WTC11 (cell line): ENCODE results near the gene XIRP1.

ENCODE experiments used
- CREB1 ChIP-seq: sonication (generic); formaldehyde crosslinking; IDR thresholded peaks from 2 replicates; pipeline ENCODE4 v1.8.0; 2023; ENCODE audit warnings: mild to moderate bottlenecking, missing genetic modification reagents
- FOXP1 ChIP-seq: sonication (generic); formaldehyde crosslinking; IDR thresholded peaks from 2 replicates; pipeline ENCODE4 v1.8.0; 2022; ENCODE audit warnings: missing genetic modification reagents, mild to moderate bottlenecking, moderate library complexity, borderline replicate concordance
- GABPB1 ChIP-seq: sonication (generic); formaldehyde crosslinking; IDR thresholded peaks from 2 replicates; pipeline ENCODE4 v1.8.1; 2023; ENCODE audit warnings: mild to moderate bottlenecking, missing genetic modification reagents
- HMGA2 ChIP-seq: fragments of 250-450 bp; sonication (Bioruptor Pico); IDR thresholded peaks from 2 replicates; pipeline ENCODE4 v1.4.0; 2021; ENCODE audit warnings: mild to moderate bottlenecking, moderate library complexity
- TP53 ChIP-seq: sonication (generic); formaldehyde crosslinking; IDR thresholded peaks from 2 replicates; pipeline ENCODE4 v1.8.1; 2023; ENCODE audit warnings: mild to moderate bottlenecking, missing genetic modification reagents
- ZNF138 ChIP-seq: sonication (generic); formaldehyde crosslinking; conservative IDR thresholded peaks from 2 replicates; pipeline ENCODE4 v1.8.1; 2022; ENCODE audit warnings: mild to moderate bottlenecking, moderate library complexity, missing genetic modification reagents
- TF ChIP-seq, protein P1 (sequence below): fragments of 200-600 bp; IDR thresholded peaks from 2 replicates; pipeline ENCODE4 v1.8.0; 2022; ENCODE audit warnings: antibody characterized with exemption
- TF ChIP-seq, protein P2 (sequence below): sonication (generic); formaldehyde crosslinking; IDR thresholded peaks from 2 replicates; pipeline ENCODE4 v1.8.1; 2022; ENCODE audit warnings: low read depth, missing genetic modification reagents, borderline replicate concordance
- TF ChIP-seq, protein P3 (sequence below): sonication (generic); formaldehyde crosslinking; IDR thresholded peaks from 2 replicates; pipeline ENCODE4 v1.8.1; 2023; ENCODE audit warnings: mild to moderate bottlenecking, missing genetic modification reagents, borderline replicate concordance
- TF ChIP-seq, protein P4 (sequence below): sonication (generic); formaldehyde crosslinking; IDR thresholded peaks from 2 replicates; pipeline ENCODE4 v1.8.0; 2022; ENCODE audit warnings: missing genetic modification reagents

DNA sequence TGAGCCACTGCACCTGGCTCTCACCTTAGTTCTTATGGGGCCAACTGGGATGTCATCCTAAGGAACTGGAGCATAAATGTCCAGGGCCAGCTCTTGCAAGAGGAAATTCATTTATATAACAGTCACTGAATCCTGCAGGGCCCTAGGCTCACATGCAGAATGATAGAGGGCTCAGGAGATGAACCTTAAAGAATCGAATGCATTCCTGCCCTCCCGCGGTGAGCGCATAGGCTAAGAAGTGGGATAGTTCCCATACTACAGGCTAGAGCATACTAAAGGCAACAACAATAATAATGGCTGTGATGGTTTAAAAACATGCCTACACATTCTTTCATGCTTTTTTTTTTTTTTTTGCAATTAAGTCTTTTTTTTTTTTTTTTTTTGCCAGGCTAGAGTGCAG lies 21.9 kb downstream of the XIRP1 start:
- TF ChIP-seq GABPB1 (CRISPR knock-in tag), result no peak
- TF ChIP-seq ZNF138 (CRISPR knock-in tag), result no peak
- TF ChIP-seq HMGA2, result no peak
- TF ChIP-seq, protein P1, sequence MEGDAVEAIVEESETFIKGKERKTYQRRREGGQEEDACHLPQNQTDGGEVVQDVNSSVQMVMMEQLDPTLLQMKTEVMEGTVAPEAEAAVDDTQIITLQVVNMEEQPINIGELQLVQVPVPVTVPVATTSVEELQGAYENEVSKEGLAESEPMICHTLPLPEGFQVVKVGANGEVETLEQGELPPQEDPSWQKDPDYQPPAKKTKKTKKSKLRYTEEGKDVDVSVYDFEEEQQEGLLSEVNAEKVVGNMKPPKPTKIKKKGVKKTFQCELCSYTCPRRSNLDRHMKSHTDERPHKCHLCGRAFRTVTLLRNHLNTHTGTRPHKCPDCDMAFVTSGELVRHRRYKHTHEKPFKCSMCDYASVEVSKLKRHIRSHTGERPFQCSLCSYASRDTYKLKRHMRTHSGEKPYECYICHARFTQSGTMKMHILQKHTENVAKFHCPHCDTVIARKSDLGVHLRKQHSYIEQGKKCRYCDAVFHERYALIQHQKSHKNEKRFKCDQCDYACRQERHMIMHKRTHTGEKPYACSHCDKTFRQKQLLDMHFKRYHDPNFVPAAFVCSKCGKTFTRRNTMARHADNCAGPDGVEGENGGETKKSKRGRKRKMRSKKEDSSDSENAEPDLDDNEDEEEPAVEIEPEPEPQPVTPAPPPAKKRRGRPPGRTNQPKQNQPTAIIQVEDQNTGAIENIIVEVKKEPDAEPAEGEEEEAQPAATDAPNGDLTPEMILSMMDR, result no peak
- TF ChIP-seq, protein P2, sequence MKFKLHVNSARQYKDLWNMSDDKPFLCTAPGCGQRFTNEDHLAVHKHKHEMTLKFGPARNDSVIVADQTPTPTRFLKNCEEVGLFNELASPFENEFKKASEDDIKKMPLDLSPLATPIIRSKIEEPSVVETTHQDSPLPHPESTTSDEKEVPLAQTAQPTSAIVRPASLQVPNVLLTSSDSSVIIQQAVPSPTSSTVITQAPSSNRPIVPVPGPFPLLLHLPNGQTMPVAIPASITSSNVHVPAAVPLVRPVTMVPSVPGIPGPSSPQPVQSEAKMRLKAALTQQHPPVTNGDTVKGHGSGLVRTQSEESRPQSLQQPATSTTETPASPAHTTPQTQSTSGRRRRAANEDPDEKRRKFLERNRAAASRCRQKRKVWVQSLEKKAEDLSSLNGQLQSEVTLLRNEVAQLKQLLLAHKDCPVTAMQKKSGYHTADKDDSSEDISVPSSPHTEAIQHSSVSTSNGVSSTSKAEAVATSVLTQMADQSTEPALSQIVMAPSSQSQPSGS (CRISPR knock-in tag), result no peak
- TF ChIP-seq, protein P3, sequence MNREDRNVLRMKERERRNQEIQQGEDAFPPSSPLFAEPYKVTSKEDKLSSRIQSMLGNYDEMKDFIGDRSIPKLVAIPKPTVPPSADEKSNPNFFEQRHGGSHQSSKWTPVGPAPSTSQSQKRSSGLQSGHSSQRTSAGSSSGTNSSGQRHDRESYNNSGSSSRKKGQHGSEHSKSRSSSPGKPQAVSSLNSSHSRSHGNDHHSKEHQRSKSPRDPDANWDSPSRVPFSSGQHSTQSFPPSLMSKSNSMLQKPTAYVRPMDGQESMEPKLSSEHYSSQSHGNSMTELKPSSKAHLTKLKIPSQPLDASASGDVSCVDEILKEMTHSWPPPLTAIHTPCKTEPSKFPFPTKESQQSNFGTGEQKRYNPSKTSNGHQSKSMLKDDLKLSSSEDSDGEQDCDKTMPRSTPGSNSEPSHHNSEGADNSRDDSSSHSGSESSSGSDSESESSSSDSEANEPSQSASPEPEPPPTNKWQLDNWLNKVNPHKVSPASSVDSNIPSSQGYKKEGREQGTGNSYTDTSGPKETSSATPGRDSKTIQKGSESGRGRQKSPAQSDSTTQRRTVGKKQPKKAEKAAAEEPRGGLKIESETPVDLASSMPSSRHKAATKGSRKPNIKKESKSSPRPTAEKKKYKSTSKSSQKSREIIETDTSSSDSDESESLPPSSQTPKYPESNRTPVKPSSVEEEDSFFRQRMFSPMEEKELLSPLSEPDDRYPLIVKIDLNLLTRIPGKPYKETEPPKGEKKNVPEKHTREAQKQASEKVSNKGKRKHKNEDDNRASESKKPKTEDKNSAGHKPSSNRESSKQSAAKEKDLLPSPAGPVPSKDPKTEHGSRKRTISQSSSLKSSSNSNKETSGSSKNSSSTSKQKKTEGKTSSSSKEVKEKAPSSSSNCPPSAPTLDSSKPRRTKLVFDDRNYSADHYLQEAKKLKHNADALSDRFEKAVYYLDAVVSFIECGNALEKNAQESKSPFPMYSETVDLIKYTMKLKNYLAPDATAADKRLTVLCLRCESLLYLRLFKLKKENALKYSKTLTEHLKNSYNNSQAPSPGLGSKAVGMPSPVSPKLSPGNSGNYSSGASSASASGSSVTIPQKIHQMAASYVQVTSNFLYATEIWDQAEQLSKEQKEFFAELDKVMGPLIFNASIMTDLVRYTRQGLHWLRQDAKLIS, result no peak
- TF ChIP-seq FOXP1, result no peak
- TF ChIP-seq TP53 (CRISPR knock-in tag), result no peak
- TF ChIP-seq CREB1 (CRISPR knock-in tag), result no peak
- TF ChIP-seq, protein P4, sequence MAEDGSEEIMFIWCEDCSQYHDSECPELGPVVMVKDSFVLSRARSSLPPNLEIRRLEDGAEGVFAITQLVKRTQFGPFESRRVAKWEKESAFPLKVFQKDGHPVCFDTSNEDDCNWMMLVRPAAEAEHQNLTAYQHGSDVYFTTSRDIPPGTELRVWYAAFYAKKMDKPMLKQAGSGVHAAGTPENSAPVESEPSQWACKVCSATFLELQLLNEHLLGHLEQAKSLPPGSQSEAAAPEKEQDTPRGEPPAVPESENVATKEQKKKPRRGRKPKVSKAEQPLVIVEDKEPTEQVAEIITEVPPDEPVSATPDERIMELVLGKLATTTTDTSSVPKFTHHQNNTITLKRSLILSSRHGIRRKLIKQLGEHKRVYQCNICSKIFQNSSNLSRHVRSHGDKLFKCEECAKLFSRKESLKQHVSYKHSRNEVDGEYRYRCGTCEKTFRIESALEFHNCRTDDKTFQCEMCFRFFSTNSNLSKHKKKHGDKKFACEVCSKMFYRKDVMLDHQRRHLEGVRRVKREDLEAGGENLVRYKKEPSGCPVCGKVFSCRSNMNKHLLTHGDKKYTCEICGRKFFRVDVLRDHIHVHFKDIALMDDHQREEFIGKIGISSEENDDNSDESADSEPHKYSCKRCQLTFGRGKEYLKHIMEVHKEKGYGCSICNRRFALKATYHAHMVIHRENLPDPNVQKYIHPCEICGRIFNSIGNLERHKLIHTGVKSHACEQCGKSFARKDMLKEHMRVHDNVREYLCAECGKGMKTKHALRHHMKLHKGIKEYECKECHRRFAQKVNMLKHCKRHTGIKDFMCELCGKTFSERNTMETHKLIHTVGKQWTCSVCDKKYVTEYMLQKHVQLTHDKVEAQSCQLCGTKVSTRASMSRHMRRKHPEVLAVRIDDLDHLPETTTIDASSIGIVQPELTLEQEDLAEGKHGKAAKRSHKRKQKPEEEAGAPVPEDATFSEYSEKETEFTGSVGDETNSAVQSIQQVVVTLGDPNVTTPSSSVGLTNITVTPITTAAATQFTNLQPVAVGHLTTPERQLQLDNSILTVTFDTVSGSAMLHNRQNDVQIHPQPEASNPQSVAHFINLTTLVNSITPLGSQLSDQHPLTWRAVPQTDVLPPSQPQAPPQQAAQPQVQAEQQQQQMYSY (CRISPR knock-in tag), result no peak
